K562 (cell line): Measurements from ENCODE around the gene SEC24B. TPM values are rescaled to one million over a fixed set of nuclear protein-coding genes. Genes with fewer than 3 reads are reported as not detected.

Experiments
- ATAC-seq: fragments of 200-7000 bp; cut with Tn5 transposase; 3 replicates; pipeline ENCODE4 v1.9.1; 2020; ENCODE audit warnings: moderate library complexity
- BruUV-seq: library from RNA; stranded (reverse); fragments of 400-500 nt; replicated peaks from 2 replicates; lab custom pipeline; 2021; lab: Mats Ljungman, UMichigan
- CTCF ChIA-PET: fragments of 300-600 bp; formaldehyde crosslinking; extraction: SDS; loops from one replicate; lab custom pipeline; 2021; ENCODE audit warnings: low intra/inter-chr PET ratio; lab: Yijun Ruan, JAX
- POLR2A ChIA-PET: fragments of 300-600, 350-650 bp; sonication (Branson Sonifier 250); formaldehyde crosslinking; extraction: SDS; loops from one replicate; lab custom pipeline; 2021; ENCODE audit warnings: antibody characterized with exemption, inconsistent platforms; lab: Yijun Ruan, JAX
- DNase-seq, 4 experiments: peaks; one replicate each; pipeline versions ENCODE4 v3.0.0 to v3.0.0-alpha.2; 2011 to 2018; ENCODE audit warnings: low spot score in 3 of 4, mixed read lengths in 3 of 4; ENCODE audit errors: extremely low read depth in 1 of 4
- FAIRE-seq: peaks from 2 replicates; lab custom pipeline; 2011; peaks lifted over from hg19 to GRCh38; lab: Jason Lieb, UNC
- H2AFZ ChIP-seq: 2 replicates; pipeline ENCODE4 v1.6.0; 2011; ENCODE audit warnings: low read depth, low read length, control low read depth, inconsistent platforms
- H3K27ac ChIP-seq: fragments of 200-600 bp; 3 replicates; pipeline ENCODE4 v1.8.0; 2011; ENCODE audit warnings: low read depth, mild to moderate bottlenecking, control low read depth, inconsistent platforms, low read length, moderate library complexity, mixed read lengths; ENCODE audit errors: extremely low read depth
- H3K27me3 ChIP-seq, 2 experiments: fragments of 300-600 bp in 1 of 2; 2 replicates in 1 of 2; 3 replicates in 1 of 2; pipeline versions ENCODE4 v1.6.0 to v1.8.0; 2011; ENCODE audit warnings: inconsistent platforms in 2 of 2, low read length in 2 of 2, mild to moderate bottlenecking in 1 of 2, mixed read lengths in 1 of 2, moderate library complexity in 1 of 2; ENCODE audit not compliant: control insufficient read depth in 2 of 2, insufficient read depth in 2 of 2
- H3K36me3 ChIP-seq: fragments of 300-600 bp; 3 replicates; pipeline ENCODE4 v1.8.0; 2011; ENCODE audit warnings: mild to moderate bottlenecking, low read length, inconsistent platforms; ENCODE audit not compliant: control insufficient read depth, insufficient read depth
- H3K4me1 ChIP-seq, 2 experiments: fragments of 200-600 bp in 1 of 2; replicated peaks in 1 of 2; 2 replicates in 1 of 2; 3 replicates in 1 of 2; pipeline versions ENCODE4 v1.5.1 to v1.8.0; 2011; ENCODE audit warnings: inconsistent platforms in 2 of 2, low read length in 2 of 2, mild to moderate bottlenecking in 1 of 2, mixed read lengths in 1 of 2, moderate library complexity in 1 of 2; ENCODE audit not compliant: control insufficient read depth in 2 of 2, insufficient read depth in 2 of 2
- H3K4me2 ChIP-seq: 2 replicates; pipeline ENCODE4 v1.6.1; 2011; ENCODE audit warnings: low read length, control low read depth, inconsistent platforms, mixed read lengths; ENCODE audit not compliant: insufficient read depth
- H3K4me3 ChIP-seq: fragments of 200-600 bp; sonication (generic), shearing (Covaris generic); 2 replicates; pipeline ENCODE4 v1.5.1; 2016; ENCODE audit warnings: control low read depth, inconsistent platforms
- H3K79me2 ChIP-seq: fragments of 200-600 bp; 3 replicates; pipeline ENCODE4 v1.8.0; 2011; ENCODE audit warnings: low read length, inconsistent platforms; ENCODE audit not compliant: control insufficient read depth, insufficient read depth
- H3K9ac ChIP-seq, 2 experiments: 2 replicates each; pipeline versions ENCODE4 v1.6.0 to v1.6.1; 2011; ENCODE audit warnings: low read depth in 2 of 2, low read length in 2 of 2, control low read depth in 1 of 2, inconsistent platforms in 1 of 2, mild to moderate bottlenecking in 1 of 2, mixed read lengths in 1 of 2; ENCODE audit not compliant: insufficient read depth in 1 of 2
- H3K9me1 ChIP-seq: one replicate; pipeline ENCODE4 v1.6.0; 2011; ENCODE audit warnings: inconsistent platforms, mild to moderate bottlenecking, low read length, moderate library complexity; ENCODE audit not compliant: control insufficient read depth, insufficient read depth
- H3K9me3 ChIP-seq: replicated peaks from 2 replicates; pipeline ENCODE4 v1.5.1; 2011; ENCODE audit warnings: low read depth, low read length, inconsistent platforms; ENCODE audit not compliant: control insufficient read depth, insufficient read depth
- H4K20me1 ChIP-seq: replicated peaks from 2 replicates; pipeline ENCODE4 v1.6.1; 2011; ENCODE audit warnings: low read length, inconsistent platforms, mixed read lengths; ENCODE audit not compliant: control insufficient read depth, insufficient read depth
- BRCA1 ChIP-seq, 2 experiments: fragments of 450-650 bp in 1 of 2; sonication (generic) in 1 of 2; formaldehyde crosslinking in 1 of 2; IDR thresholded peaks; 2 replicates each; pipeline versions ENCODE4 v1.5.0 to v1.6.1; 2017 to 2020; ENCODE audit warnings: mild to moderate bottlenecking in 1 of 2, missing genetic modification reagents in 1 of 2
- CC2D1A ChIP-seq: fragments of 450-650 bp; IDR thresholded peaks from 2 replicates; pipeline ENCODE4 v1.6.1; 2017; ENCODE audit warnings: mild to moderate bottlenecking
- TEAD4 ChIP-seq, 2 experiments: sonication (generic) in 1 of 2; formaldehyde crosslinking in 1 of 2; IDR thresholded peaks; 2 replicates each; pipeline versions ENCODE4 v1.6.1 to v1.8.0; 2012 to 2022; ENCODE audit warnings: borderline replicate concordance in 1 of 2, inconsistent platforms in 1 of 2, low read length in 1 of 2, mild to moderate bottlenecking in 1 of 2, missing genetic modification reagents in 1 of 2
- ZNF354B ChIP-seq: fragments of 250-450 bp; sonication (Bioruptor Pico); IDR thresholded peaks from 2 replicates; pipeline ENCODE4 v1.4.0; 2020
- ZNF507 ChIP-seq: conservative IDR thresholded peaks from 2 replicates; pipeline ENCODE4 v1.6.1; 2017; ENCODE audit warnings: missing genetic modification characterization, missing compliant biosample characterization
- WGBS: fragments of 100-300 bp; shearing (Covaris generic); methylation state at CpG from one replicate; pipeline ENCODE4 v1.1.6; 2016; ENCODE audit warnings: low coverage, mixed read lengths; ENCODE audit not compliant: insufficient coverage; ENCODE audit errors: missing lambda C conversion rate; 5-methylcytosine and 5-hydroxymethylcytosine counted together
- in situ Hi-C: fragments of 300-500 bp; cut with MboI; formaldehyde crosslinking; loops from 4 replicates; pipeline ENCODE4 v1.15.0; 2018; ENCODE audit warnings: inconsistent platforms, mixed read lengths
- intact Hi-C: fragments of 100-400 bp; cut with micrococcal nuclease; formaldehyde crosslinking; loops from 2 replicates; pipeline ENCODE4 v1.14.2; 2022
- polyA plus RNA-seq, 8 experiments: library from polyadenylated mRNA; depleted of rRNA in 4 of 8; stranded (reverse) in 5 of 8; unstranded in 3 of 8; fragments of >200 nt; fragmentation: Nextera tagmentation in 2 of 8; fragmentation: Illumina TruSeq in 1 of 8; extraction: Ambion mirVana in 2 of 8; extraction: Trizol in 1 of 8; gene quantifications; 2 replicates each; pipeline versions ENCODE4 v1.2.1 to v1.2.3, GENCODE V29; 2011 to 2014; ENCODE audit warnings: inconsistent platforms in 1 of 8, missing spikeins in 1 of 8
- total RNA-seq, 7 experiments: library from RNA; depleted of rRNA in 6 of 7; stranded (reverse); fragments of >200 nt in 6 of 7; fragmentation: Illumina TruSeq in 2 of 7; extraction: Trizol in 2 of 7; gene quantifications; 2 replicates each; pipeline versions ENCODE4 v1.2.1 to v1.2.3, GENCODE V29; 2011 to 2021; ENCODE audit warnings: low replicate concordance in 1 of 7
- TF ChIP-seq, protein P1 (sequence below): fragments of 450-650 bp; formaldehyde crosslinking; conservative IDR thresholded peaks from 2 replicates; pipeline ENCODE4 v1.4.0; 2022; ENCODE audit warnings: mild to moderate bottlenecking, missing genetic modification characterization
- TF ChIP-seq, protein P2 (sequence below): fragments of 450-650 bp; formaldehyde crosslinking; IDR thresholded peaks from 2 replicates; pipeline ENCODE4 v1.4.0; 2020; ENCODE audit warnings: mild to moderate bottlenecking, mixed read lengths

The SEC24B gene
- total and polyA plus RNA-seq, 9 of the 15 experiments (the other 6 are each of a cell fraction or from before 2014, with no cell fraction given): 6.3 to 46.4 (median 17.1) TPM

DNA sequence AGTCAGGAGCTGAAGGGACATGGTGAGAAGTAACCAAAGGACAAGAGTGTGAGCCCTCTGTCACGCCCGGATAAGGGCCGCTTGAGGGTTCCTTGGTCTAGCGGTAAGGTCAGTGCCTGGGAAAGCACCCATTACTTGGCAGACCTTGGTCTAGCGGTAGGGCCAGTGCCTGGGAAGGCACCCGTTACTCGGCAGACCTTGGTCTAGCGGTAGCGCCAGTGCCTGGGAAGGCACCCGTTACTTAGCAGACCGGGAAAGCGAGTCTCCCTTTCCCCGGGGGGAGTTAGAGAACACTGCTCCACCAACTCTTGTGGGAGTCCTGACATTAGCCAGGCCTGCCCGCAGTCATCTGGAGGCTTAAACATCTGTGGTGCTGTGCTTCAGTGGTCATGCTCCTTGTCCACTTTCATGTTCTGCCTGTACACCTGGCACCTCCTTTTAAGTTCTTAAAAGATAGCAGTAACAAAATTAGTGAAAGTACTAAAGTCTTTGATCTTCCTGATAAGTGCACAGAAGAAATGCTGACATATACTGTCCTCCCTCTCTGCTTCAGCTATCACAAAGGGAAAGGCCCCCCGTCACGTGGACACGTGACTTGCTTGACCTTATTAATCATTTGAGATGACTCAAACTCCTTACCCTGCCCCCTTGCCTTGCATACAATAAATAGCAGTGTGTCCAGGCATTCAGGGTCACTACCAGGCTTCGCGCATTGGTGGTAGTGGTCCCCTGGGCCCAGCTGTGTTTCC lies 9.3 kb upstream of the SEC24B start (continued):
- TF ChIP-seq, protein P1, sequence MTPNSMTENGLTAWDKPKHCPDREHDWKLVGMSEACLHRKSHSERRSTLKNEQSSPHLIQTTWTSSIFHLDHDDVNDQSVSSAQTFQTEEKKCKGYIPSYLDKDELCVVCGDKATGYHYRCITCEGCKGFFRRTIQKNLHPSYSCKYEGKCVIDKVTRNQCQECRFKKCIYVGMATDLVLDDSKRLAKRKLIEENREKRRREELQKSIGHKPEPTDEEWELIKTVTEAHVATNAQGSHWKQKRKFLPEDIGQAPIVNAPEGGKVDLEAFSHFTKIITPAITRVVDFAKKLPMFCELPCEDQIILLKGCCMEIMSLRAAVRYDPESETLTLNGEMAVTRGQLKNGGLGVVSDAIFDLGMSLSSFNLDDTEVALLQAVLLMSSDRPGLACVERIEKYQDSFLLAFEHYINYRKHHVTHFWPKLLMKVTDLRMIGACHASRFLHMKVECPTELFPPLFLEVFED (CRISPR knock-in tag): no peak
- TF ChIP-seq BRCA1 (IDR thresholded peaks at IDR 0.05) (no peak), BRCA1 (CRISPR knock-in tag; IDR thresholded peaks at IDR 0.05) (no peak), CC2D1A (no peak)
- TF ChIP-seq, all 486 proteins: peak for 19

DNA sequence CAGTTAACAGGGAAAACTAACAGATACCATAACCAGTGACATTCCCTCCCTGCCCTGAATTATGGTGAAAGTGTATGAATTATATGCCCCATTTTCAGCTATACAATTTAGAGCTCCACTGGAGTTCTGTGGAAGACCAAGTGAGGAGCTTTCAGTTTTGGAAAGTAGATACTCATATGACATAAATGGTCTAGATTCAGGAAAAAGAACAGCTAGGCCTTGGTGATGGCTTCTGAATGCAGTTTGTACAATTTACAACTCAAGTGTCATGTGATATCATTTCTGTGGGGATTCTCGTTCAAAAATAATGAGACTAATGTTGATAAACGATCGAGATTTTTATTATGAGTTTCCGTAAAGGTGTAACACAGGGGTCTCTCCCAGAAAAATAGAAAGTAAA lies 8.2 kb upstream of the SEC24B start:
- no peak overlapping the region for H3K9ac ChIP-seq
- no TSS peak for BruUV-seq
- in situ Hi-C loops: loop anchor here (5.0 to 10.0 kb wide), 3 partner anchors 229 to 559 kb away; no protein-coding TSS in a partner anchor

More for the DNA sequence above, 8.2 kb upstream of the SEC24B start:
- no peaks in the 10 kb centered on the region for H3K79me2 ChIP-seq
- TF ChIP-seq, protein P2, sequence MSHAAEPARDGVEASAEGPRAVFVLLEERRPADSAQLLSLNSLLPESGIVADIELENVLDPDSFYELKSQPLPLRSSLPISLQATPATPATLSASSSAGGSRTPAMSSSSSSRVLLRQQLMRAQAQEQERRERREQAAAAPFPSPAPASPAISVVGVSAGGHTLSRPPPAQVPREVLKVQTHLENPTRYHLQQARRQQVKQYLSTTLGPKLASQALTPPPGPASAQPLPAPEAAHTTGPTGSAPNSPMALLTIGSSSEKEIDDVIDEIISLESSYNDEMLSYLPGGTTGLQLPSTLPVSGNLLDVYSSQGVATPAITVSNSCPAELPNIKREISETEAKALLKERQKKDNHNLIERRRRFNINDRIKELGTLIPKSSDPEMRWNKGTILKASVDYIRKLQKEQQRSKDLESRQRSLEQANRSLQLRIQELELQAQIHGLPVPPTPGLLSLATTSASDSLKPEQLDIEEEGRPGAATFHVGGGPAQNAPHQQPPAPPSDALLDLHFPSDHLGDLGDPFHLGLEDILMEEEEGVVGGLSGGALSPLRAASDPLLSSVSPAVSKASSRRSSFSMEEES (CRISPR knock-in tag): peak; percentile 57
- TF ChIP-seq ZNF354B (CRISPR knock-in tag): peak; percentile 57; the same call in 1 of the 2 replicates
- TF ChIP-seq TEAD4 (IDR thresholded peaks at IDR 0.05; ENCODE audit: low read length): no peak
- TF ChIP-seq TEAD4 (CRISPR knock-in tag; IDR thresholded peaks at IDR 0.05; ENCODE audit: borderline replicate concordance): no peak
- peak; percentile 74 for TF ChIP-seq ZNF507 (tag)
- no peak overlapping the region for H3K4me3 ChIP-seq
- H3K27ac ChIP-seq: no peak overlapping the region
- H3K4me2 ChIP-seq: no peak overlapping the region
- no peaks in the 10 kb centered on the region for H3K36me3 ChIP-seq
- H3K9me1 ChIP-seq: no peaks in the 10 kb centered on the region
- no peaks in the 10 kb centered on the region for H3K9me3 ChIP-seq
- ATAC-seq: no peak
- no peak for FAIRE-seq
- no peak for DNase-seq
- no peaks in the 10 kb centered on the region for H3K27me3 ChIP-seq
- 43% methylated on average over 4 of the region's 4 CpGs for WGBS
- ChIA-PET POLR2A (no interaction called here), CTCF (no interaction called here)
- no peaks in the 10 kb centered on the region; a peak in 2 of 5 replicates for H3K4me1 ChIP-seq
- intact Hi-C loops: loop anchor here (5.0 kb wide), 1 partner anchor 377 kb away; the partner anchor contains the start of gene CFI
- H4K20me1 ChIP-seq: no peaks in the 10 kb centered on the region
- H2AFZ ChIP-seq: 0 out of 2 replicates have a peak overlapping the region, but pooled peaks have one; percentile 37
